Skeletal muscle tissue (tissue), 4 donors: ENCODE data around the gene SCYL3. TPM values are rescaled to one million over a fixed set of nuclear protein-coding genes. Genes with fewer than 3 reads are reported as not detected.

Source experiments
- H3K27ac ChIP-seq: one replicate; pipeline ENCODE4 v1.7.0; 2013; ENCODE audit warnings: mild to moderate bottlenecking, low read depth, low read length, inconsistent platforms
- H3K27me3 ChIP-seq, 3 donors: one replicate each; pipeline ENCODE4 v1.7.0; 2013; ENCODE audit warnings: low read length in 3 of 3; ENCODE audit not compliant: control insufficient read depth in 3 of 3, insufficient read depth in 3 of 3
- H3K36me3 ChIP-seq, 3 donors: one replicate each; pipeline ENCODE4 v1.7.0; 2013; ENCODE audit warnings: low read length in 3 of 3; ENCODE audit not compliant: control insufficient read depth in 3 of 3, insufficient read depth in 3 of 3
- H3K4me1 ChIP-seq, 3 donors: one replicate each; pipeline ENCODE4 v1.7.0; 2013; ENCODE audit warnings: low read length in 3 of 3, mild to moderate bottlenecking in 3 of 3; ENCODE audit not compliant: control insufficient read depth in 3 of 3, insufficient read depth in 3 of 3
- H3K4me3 ChIP-seq, 3 donors: one replicate each; pipeline ENCODE4 v1.7.0; 2013; ENCODE audit warnings: low read length in 3 of 3
- H3K9ac ChIP-seq, 3 donors: one replicate each; pipeline ENCODE4 v1.7.0; 2013; ENCODE audit warnings: low read length in 3 of 3, mild to moderate bottlenecking in 3 of 3, moderate library complexity in 2 of 3, low read depth in 1 of 3
- H3K9me3 ChIP-seq, 3 donors: one replicate each; pipeline ENCODE4 v1.7.0; 2013; ENCODE audit warnings: low read length in 3 of 3; ENCODE audit not compliant: control insufficient read depth in 3 of 3
- total RNA-seq: library from RNA; depleted of rRNA; stranded (reverse); fragments of >200 nt; gene quantifications from one replicate; pipeline ENCODE4 v1.2.3, GENCODE V29; 2014
- donor health status: Osteomylitis.

Gene SCYL3
- 8.4 TPM for total RNA-seq

DNA sequence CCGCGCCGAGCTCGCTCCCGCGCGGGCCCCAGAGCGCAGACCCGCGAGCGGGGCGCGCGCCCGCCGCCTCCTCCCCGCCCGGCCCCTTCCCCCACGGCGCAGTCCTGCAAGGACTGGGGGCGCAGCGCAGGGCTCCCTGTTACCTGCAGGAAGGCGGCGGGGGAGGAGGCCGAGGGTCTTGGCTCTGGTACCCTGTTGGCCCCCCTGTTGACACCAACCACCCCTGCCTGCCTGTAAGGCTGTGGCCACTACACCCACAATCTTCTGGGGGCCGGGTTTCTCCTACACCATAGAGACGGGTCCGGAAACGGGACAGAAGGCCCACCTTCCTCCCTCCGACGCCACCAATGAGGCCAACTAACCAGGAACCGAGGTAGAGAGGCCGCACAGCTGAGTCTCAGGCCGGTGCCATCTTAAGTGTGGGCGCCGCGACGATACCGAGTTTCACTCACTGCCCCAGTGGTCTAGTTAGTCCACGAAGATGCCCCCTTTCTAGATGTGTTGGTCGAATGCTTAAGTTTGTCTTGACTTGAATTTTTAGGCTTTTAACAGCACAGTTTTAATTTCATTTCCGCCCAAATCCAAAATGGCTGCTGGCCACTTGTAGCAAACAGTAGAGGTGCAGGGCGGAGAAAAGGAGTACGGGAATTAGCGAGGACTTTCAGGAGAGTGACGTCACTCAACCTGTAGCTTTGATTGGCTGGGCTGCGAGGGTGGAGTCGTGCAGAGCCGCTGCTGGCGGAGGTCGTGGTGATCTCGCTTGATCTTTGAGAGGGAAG is at the start of gene SCYL3:
SCYL3 (minus strand) TSS at position 252 of the 779 bp plus-strand sequence. CDS start 5,056 bp downstream, outside the sequence.
- peak within 1 kb of the TSS; percentile 99 for H3K27ac ChIP-seq
- no peaks in the 10 kb centered on the region for H3K9me3 ChIP-seq
- H3K4me3 ChIP-seq, result peak within 1 kb of the TSS; percentile 82 to 96 (median 84)
- peak within 1 kb of the TSS; percentile 91 to 99 (median 93) for H3K9ac ChIP-seq
- no peaks in the 10 kb centered on the region for H3K36me3 ChIP-seq
- H3K27me3 ChIP-seq, result peaks cover 2 to 18% (median 9%) of the 10 kb centered on the region in 3 donors
- peaks cover 3 to 18% (median 18%) of the 10 kb centered on the region in 3 donors for H3K4me1 ChIP-seq

- Histone ChIP-seq H3K27me3 (no peaks in the 10 kb centered on the region), H3K9ac (no peak overlapping the region), H3K9me3 (no peaks in the 10 kb centered on the region), H3K27ac (no peak overlapping the region), H3K36me3 (peaks cover 0 to 4% (median 0%) of the 10 kb centered on the region in 3 donors), H3K4me1 (no peaks in the 10 kb centered on the region), H3K4me3 (no peak overlapping the region)
Observed at GRCh38 chr1:169941982-169942830, 48.5 kb upstream of the SCYL3 start.

- H3K4me3 ChIP-seq, result no peak overlapping the region
- H3K27ac ChIP-seq, result no peak overlapping the region
- no peak overlapping the region for H3K9ac ChIP-seq
- H3K36me3 ChIP-seq, result no peaks in the 10 kb centered on the region
- peaks cover 0 to 6% (median 4%) of the 10 kb centered on the region in 3 donors for H3K4me1 ChIP-seq
- H3K9me3 ChIP-seq, result no peaks in the 10 kb centered on the region
- H3K27me3 ChIP-seq, result no peaks in the 10 kb centered on the region
Observed at GRCh38 chr1:169933984-169934725, 40.5 kb upstream of the SCYL3 start.

DNA sequence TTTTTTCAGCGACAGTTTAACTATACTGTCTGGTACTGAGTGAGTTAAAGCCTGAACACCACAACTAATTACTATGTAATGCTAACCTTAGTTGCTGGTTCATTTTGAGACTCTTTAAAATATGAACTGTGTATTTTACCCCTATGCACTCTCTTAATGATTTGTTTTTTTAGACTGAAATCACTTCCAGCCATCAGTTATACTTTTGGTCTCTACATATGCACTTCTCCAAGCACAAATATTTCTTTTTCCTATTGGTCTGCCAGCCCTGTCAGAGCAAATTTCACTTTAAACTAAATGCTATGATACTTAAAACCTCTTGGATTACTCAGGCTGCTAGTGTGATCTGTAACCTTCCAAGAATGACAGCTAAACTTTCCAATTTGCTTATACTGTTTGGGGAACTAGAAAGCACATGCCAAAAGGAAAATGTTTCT is 38.1 kb upstream of the SCYL3 start:
- Histone ChIP-seq H3K4me1 (peaks cover 0 to 6% (median 4%) of the 10 kb centered on the region in 3 donors), H3K9me3 (no peaks in the 10 kb centered on the region), H3K27me3 (no peaks in the 10 kb centered on the region), H3K36me3 (no peaks in the 10 kb centered on the region), H3K4me3 (no peak overlapping the region), H3K27ac (no peak overlapping the region), H3K9ac (no peak overlapping the region)

DNA sequence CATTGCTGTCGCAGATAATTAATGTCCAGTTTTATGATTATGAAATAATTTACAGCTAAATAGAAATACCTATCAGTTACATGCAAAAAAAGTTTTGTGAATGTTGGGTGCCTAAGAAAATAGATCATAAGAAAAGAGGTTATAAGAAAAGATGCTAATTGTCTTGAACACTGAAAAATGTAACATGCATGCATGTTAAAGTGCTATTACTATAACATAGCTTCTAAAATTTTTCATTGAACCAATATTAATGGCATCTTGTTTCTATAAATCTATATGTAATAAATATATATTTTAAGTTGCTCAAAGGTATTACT is 35.5 kb upstream of the SCYL3 start:
- H3K36me3 ChIP-seq, result no peaks in the 10 kb centered on the region
- no peaks in the 10 kb centered on the region for H3K27me3 ChIP-seq
- no peak overlapping the region for H3K27ac ChIP-seq
- no peaks in the 10 kb centered on the region for H3K9me3 ChIP-seq
- H3K4me1 ChIP-seq, result peaks cover 0 to 6% (median 4%) of the 10 kb centered on the region in 3 donors
- no peak overlapping the region for H3K9ac ChIP-seq
- H3K4me3 ChIP-seq, result no peak overlapping the region

DNA sequence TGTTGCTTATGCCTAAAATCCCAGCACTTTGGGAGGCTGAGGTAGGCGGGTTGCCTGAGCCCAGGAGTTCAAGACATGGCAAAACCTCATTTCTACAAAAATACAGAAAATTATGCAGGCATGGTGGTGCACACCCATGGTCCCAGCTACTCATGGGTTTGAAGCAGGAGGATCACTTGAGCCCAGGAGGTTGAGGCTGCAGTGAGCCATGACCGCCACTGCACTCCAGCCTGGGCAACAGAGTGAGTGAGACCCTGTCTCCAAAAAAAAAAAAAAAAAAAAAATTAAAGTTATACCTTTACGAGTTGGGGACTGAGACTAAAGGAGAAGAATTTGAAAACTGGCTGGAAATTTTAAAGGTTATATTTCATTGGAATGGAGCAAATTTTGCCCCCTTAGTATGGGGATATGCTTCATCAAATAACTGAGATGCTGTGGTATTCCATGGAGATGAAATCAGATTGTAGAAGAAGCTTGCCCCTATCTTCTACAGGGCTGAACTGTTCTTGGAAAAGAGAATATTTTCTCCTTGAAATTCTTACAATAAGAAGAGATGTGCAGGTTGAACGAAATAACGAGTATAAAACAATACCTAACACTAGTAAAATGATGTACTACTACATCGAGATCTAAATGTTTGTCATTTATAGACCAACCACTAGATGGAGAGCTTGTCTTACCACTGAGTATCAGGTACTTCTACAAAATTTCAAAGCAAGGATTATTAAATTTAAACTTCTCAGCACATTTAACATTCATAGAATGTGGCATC is 34.9 kb upstream of the SCYL3 start:
- Histone ChIP-seq H3K4me1 (peaks cover 0 to 6% (median 4%) of the 10 kb centered on the region in 3 donors), H3K9ac (no peak overlapping the region), H3K27me3 (no peaks in the 10 kb centered on the region), H3K36me3 (no peaks in the 10 kb centered on the region), H3K9me3 (no peaks in the 10 kb centered on the region), H3K27ac (no peak overlapping the region), H3K4me3 (no peak overlapping the region)

GRCh38 chr1:169925505-169926482 is 32.1 kb upstream of the SCYL3 start:
- Histone ChIP-seq H3K36me3 (peaks cover 0 to 3% (median 0%) of the 10 kb centered on the region in 3 donors), H3K4me1 (no peaks in the 10 kb centered on the region), H3K9ac (no peak overlapping the region), H3K27ac (no peak overlapping the region), H3K4me3 (no peak overlapping the region), H3K27me3 (no peaks in the 10 kb centered on the region), H3K9me3 (no peaks in the 10 kb centered on the region)

GRCh38 chr1:169924829-169925228 is 31.1 kb upstream of the SCYL3 start:
- Histone ChIP-seq H3K27ac (no peak overlapping the region), H3K9ac (no peak overlapping the region), H3K27me3 (no peaks in the 10 kb centered on the region), H3K9me3 (no peaks in the 10 kb centered on the region), H3K36me3 (peaks cover 0 to 3% (median 0%) of the 10 kb centered on the region in 3 donors), H3K4me3 (no peak overlapping the region), H3K4me1 (no peaks in the 10 kb centered on the region)
